Activated effector memory CD4-positive, alpha-beta T cell treated with anti-CD3 and anti-CD28 coated beads, Interleukin-2, amount 50 U/mL, for 16 hours (primary cell): ENCODE measurements around the gene TUBA4A.
"Not testable (repeated sequence)": the region's sequence is repeated elsewhere in the genome, so short reads cannot be mapped to it uniquely, and the experiment has no call there.

Experiments
- DNase-seq: peaks from one replicate; pipeline ENCODE4 v3.0.0-alpha.2; 2020

TUBA4A gene

GRCh38 chr2:219253753-219254589 is at the start of gene TUBA4A:
TSS of gene TUBA4A (minus strand) at chr2:219253918. CDS start at chr2:219253858, 60 bp downstream.
- DNase-seq, result peak; percentile 96

- DNase-seq, result no peak
Measured at GRCh38 chr2:219302412-219302968, 48.8 kb upstream of the TUBA4A start.

- no peak for DNase-seq
Measured at GRCh38 chr2:219300022-219300421, 46.3 kb upstream of the TUBA4A start.

GRCh38 chr2:219299372-219299760 is 45.6 kb upstream of the TUBA4A start:
- DNase-seq, result no peak

- DNase-seq, result peak; percentile 96
Measured at GRCh38 chr2:219298759-219299371, 45.1 kb upstream of the TUBA4A start.

GRCh38 chr2:219297766-219298456 is 44.2 kb upstream of the TUBA4A start:
- no peak for DNase-seq

GRCh38 chr2:219296631-219297391 is 43.1 kb upstream of the TUBA4A start:
- DNase-seq, result no peak

- peak; percentile 59 for DNase-seq
Measured at GRCh38 chr2:219296142-219296541, 42.4 kb upstream of the TUBA4A start.

- peak; percentile 96 for DNase-seq
Measured at GRCh38 chr2:219294356-219295351, 40.9 kb upstream of the TUBA4A start.

GRCh38 chr2:219293736-219294231 is 40.1 kb upstream of the TUBA4A start:
- peak; percentile 58 for DNase-seq

GRCh38 chr2:219292616-219293015 is 38.9 kb upstream of the TUBA4A start:
- peak; percentile 47 for DNase-seq

GRCh38 chr2:219291910-219292490 is 38.3 kb upstream of the TUBA4A start:
- peak; percentile 57 for DNase-seq

- peak; percentile 50 for DNase-seq
Measured at GRCh38 chr2:219291394-219291793, 37.7 kb upstream of the TUBA4A start.

GRCh38 chr2:219290381-219291171 is 36.9 kb upstream of the TUBA4A start:
- DNase-seq, result peak; percentile 57

GRCh38 chr2:219289537-219290361 is 36.0 kb upstream of the TUBA4A start:
- no peak for DNase-seq

GRCh38 chr2:219289195-219289536 is 35.4 kb upstream of the TUBA4A start:
- DNase-seq, result no peak

- no peak for DNase-seq
Measured at GRCh38 chr2:219287580-219288265, 34.0 kb upstream of the TUBA4A start.

GRCh38 chr2:219287116-219287440 is 33.4 kb upstream of the TUBA4A start:
- DNase-seq, result not testable (repeated sequence)
